Heart left ventricle (tissue), 16 donors: ENCODE measurements around the gene ECHS1. TPM values are rescaled to one million over a fixed set of nuclear protein-coding genes. Genes with fewer than 3 reads are reported as not detected.
"Not testable (repeated sequence)": the region's sequence is repeated elsewhere in the genome, so short reads cannot be mapped to it uniquely, and the experiment has no call there.

Source experiments
- ATAC-seq, 4 donors: fragments of 200-7000 bp; cut with Tn5 transposase; one replicate each; pipeline ENCODE4 v1.9.1; 2020 to 2022; ENCODE audit warnings: moderate library complexity in 4 of 4, mild to moderate bottlenecking in 3 of 4, moderate number of reproducible peaks in 1 of 4
- DNase-seq, 5 donors: peaks; one replicate each; pipeline ENCODE4 v3.0.0-alpha.2; 2020
- H3K27ac ChIP-seq, 12 donors: fragments of 200-600 bp; sonication (generic) in 4 of 12; one replicate each; pipeline versions ENCODE4 v1.5.0 to v1.8.0; 2016 to 2022; ENCODE audit warnings: mild to moderate bottlenecking in 2 of 12
- H3K27me3 ChIP-seq, 9 donors: fragments of 200-600 bp; sonication (generic) in 2 of 9; one replicate each; pipeline versions ENCODE4 v1.5.1 to v1.8.0; 2016 to 2022; ENCODE audit warnings: mild to moderate bottlenecking in 3 of 9
- H3K36me3 ChIP-seq, 9 donors: fragments of 200-600 bp; sonication (generic) in 2 of 9; one replicate each; pipeline versions ENCODE4 v1.5.0 to v1.8.0; 2018 to 2022; ENCODE audit warnings: mild to moderate bottlenecking in 2 of 9
- H3K4me1 ChIP-seq, 12 donors: fragments of 200-600 bp; sonication (generic) in 4 of 12; one replicate each; pipeline versions ENCODE4 v1.5.0 to v1.8.0; 2016 to 2022; ENCODE audit warnings: mild to moderate bottlenecking in 3 of 12
- H3K4me3 ChIP-seq, 12 donors: fragments of 200-600 bp; sonication (generic) in 4 of 12; one replicate each; pipeline versions ENCODE4 v1.5.0 to v1.8.0; 2017 to 2022; ENCODE audit warnings: mild to moderate bottlenecking in 9 of 12, moderate library complexity in 4 of 12
- H3K9me3 ChIP-seq, 12 donors: fragments of 200-600 bp; sonication (generic) in 4 of 12; one replicate each; pipeline versions ENCODE4 v1.5.0 to v1.8.0; 2016 to 2022; ENCODE audit warnings: mild to moderate bottlenecking in 1 of 12
- CTCF ChIP-seq, 12 donors: fragments of 200-600 bp; sonication (generic) in 4 of 12; IDR thresholded peaks; one replicate each; pipeline versions ENCODE4 v1.5.0 to v1.8.0; 2018 to 2022; ENCODE audit warnings: antibody characterized with exemption in 12 of 12, mild to moderate bottlenecking in 5 of 12
- POLR2A ChIP-seq, 2 donors: fragments of 450-650 bp; IDR thresholded peaks; one replicate each; pipeline ENCODE4 v1.6.1; 2017; ENCODE audit warnings: antibody characterized with exemption in 2 of 2, mild to moderate bottlenecking in 2 of 2, moderate library complexity in 2 of 2
- WGBS, 4 donors: extraction: QIAGEN DNeasy Blood & Tissue Kit in 2 of 4; methylation state at CpG; one replicate each; pipeline versions ENCODE4 v1.1.5 to v1.1.7; 2013 to 2018; 5-methylcytosine and 5-hydroxymethylcytosine counted together
- intact Hi-C, 10 donors: fragments of 100-400 bp; cut with DNase I; formaldehyde crosslinking; loops; one replicate each; pipeline versions ENCODE4 v1.11.1 to v1.14.2; 2022
- polyA plus RNA-seq, 2 donors: library from polyadenylated mRNA; stranded (reverse); fragments of 200-250 nt; gene quantifications; one replicate each; pipeline ENCODE4 v1.2.3, GENCODE V29; 2013
- total RNA-seq, 9 donors: library from RNA; depleted of rRNA in 2 of 9; stranded (reverse); fragments of >200 nt in 2 of 9; fragmentation: NEBNext Ultra II Directional in 3 of 9; extraction: Animal tissue kit (Norgen Biotek cat#: 25700) in 3 of 9; gene quantifications; one replicate each; pipeline versions ENCODE4 v1.1.0 to v1.2.4, GENCODE V29; 2016 to 2023
- donor health status: ischemic (EF 13 %, LVEDD 7.1; RV severe dilation, severe dysfunction).
- donor health status: healthy with polysubstance abuse.
- donor health status: DM: no; HTN: yes; CAD: no.
- donor health status: DM: no; HTN: no; CAD: no.
- donor health status: ischemic (EF 25% LVEDD 6.9; RV normal size, moderate dysfunction).
- donor health status: ischemic (EF 25% LVEDD 5.7; RV mildly dilated, moderate dysfunction).
- donor health status: healthy.
- donor health status: DM: yes; HTN: yes; CAD: no.
- donor health status: ischemic (EF 35%, LVEDD 5.7; RV mildly dilated, moderate dysfunction).
- donor health status: nonischemic (EF 11% LVEDD 7.7; RV severe dilation, severe dysfunction).
- donor health status: DM: yes; HTN: yes; CAD: no.
- donor health status: PGD.
- donor health status: ischemic (EF 29% LVEDD 5.4; RV normal size, mild dysfunction).
- donor health status: nonischemic (EF 23%, LVEDD 6.1; RV moderate dilation, normal function).

The ECHS1 gene
- total and polyA plus RNA-seq, 11 donors = 132 to 303 (median 201) TPM

- H3K27ac ChIP-seq = peak overlapping the region in 1 of 12 donors; percentile 50
- peaks cover 3 to 49% (median 9%) of the 10 kb centered on the region in 12 donors for H3K4me1 ChIP-seq
- ATAC-seq (no peak), DNase-seq (no peak)
- H3K9me3 ChIP-seq = no peaks in the 10 kb centered on the region
- H3K27me3 ChIP-seq = no peaks in the 10 kb centered on the region
- no peak for TF ChIP-seq CTCF (IDR thresholded peaks at IDR 0.05)
- WGBS, 4 donors = 90 to 93% (median 91%) methylated on average over 19 of the region's 19 CpGs
- intact Hi-C loops = loop anchor here in 1 of 10 donors (5.0 kb wide), 1 partner anchor 83 kb away; the partner anchor contains the start of genes TUBGCP2 and ZNF511
- no peak overlapping the region for H3K4me3 ChIP-seq
- peaks cover 0 to 3% (median under 1%) of the 10 kb centered on the region in 9 donors for H3K36me3 ChIP-seq
Measured at GRCh38 chr10:133390597-133391248, 17.6 kb upstream of the ECHS1 start.

- ATAC-seq = no peak
- no peaks in the 10 kb centered on the region for H3K9me3 ChIP-seq
- H3K27me3 ChIP-seq = no peaks in the 10 kb centered on the region
- TF ChIP-seq CTCF (IDR thresholded peaks at IDR 0.05) (no peak), POLR2A (IDR thresholded peaks at IDR 0.05) (no peak)
- H3K36me3 ChIP-seq = peaks cover 0 to 3% (median under 1%) of the 10 kb centered on the region in 9 donors
- intact Hi-C loops = no loop called here
- peak overlapping the region in 5 of 12 donors; percentile 4 to 50 (median 18) for H3K4me3 ChIP-seq
- H3K4me1 ChIP-seq = peaks cover 0 to 37% (median 1%) of the 10 kb centered on the region in 12 donors
- peak overlapping the region in 10 of 12 donors; percentile 29 to 90 (median 54) for H3K27ac ChIP-seq
- WGBS, 4 donors = 69 to 74% (median 71%) methylated on average over 35 to 39 of the region's 39 CpGs
- peak in 1 of 5 donors; percentile 18 for DNase-seq
Measured at GRCh38 chr10:133388973-133389818, 16.0 kb upstream of the ECHS1 start.

GRCh38 chr10:133388236-133388972 is 15.2 kb upstream of the ECHS1 start:
- Histone ChIP-seq H3K9me3 (no peaks in the 10 kb centered on the region), H3K4me3 (peak overlapping the region in 1 of 12 donors; percentile 50), H3K27me3 (no peaks in the 10 kb centered on the region), H3K27ac (peak overlapping the region in 2 of 12 donors; percentile 51 to 90), H3K36me3 (peaks cover 0 to 10% (median 3%) of the 10 kb centered on the region in 9 donors), H3K4me1 (peaks cover 0 to 34% (median under 1%) of the 10 kb centered on the region in 12 donors)
- TF ChIP-seq CTCF (IDR thresholded peaks at IDR 0.05) (no peak), POLR2A (IDR thresholded peaks at IDR 0.05) (no peak)
- intact Hi-C loops = no loop called here
- DNase-seq (peak in 1 of 5 donors; percentile 12), ATAC-seq (no peak)
- WGBS, 4 donors = 83 to 90% (median 88%) methylated on average over 5 to 17 of the region's 17 CpGs

- DNase-seq, H3K4me3 ChIP-seq, H3K27me3 ChIP-seq, H3K36me3 ChIP-seq, ATAC-seq, H3K27ac ChIP-seq, intact Hi-C loops, H3K9me3 ChIP-seq: not testable (repeated sequence)
- H3K4me1 ChIP-seq = peaks cover 0 to 30% (median 0%) of the 10 kb centered on the region in 12 donors
- 94 to 97% (median 96%) methylated on average over 4 of the region's 4 CpGs for WGBS, 4 donors
Measured at GRCh38 chr10:133386951-133387350, 13.8 kb upstream of the ECHS1 start.
